Suprapubic skin (tissue), 4 donors: ENCODE measurements around the gene METTL5.

Source experiments
- EP300 ChIP-seq: sonication (generic); formaldehyde crosslinking; IDR thresholded peaks from one replicate; pipeline ENCODE4 v1.6.1; 2017; ENCODE audit warnings: antibody characterized with exemption
- POLR2AphosphoS5 ChIP-seq, 3 donors: sonication (generic); formaldehyde crosslinking; IDR thresholded peaks; one replicate each; pipeline ENCODE4 v1.6.1; 2017; ENCODE audit warnings: antibody characterized with exemption in 3 of 3
- TF ChIP-seq, protein P1 (sequence below), 2 donors: fragments of 200-600 bp in 1 of 2; fragments of 450-650 bp in 1 of 2; sonication (generic) in 1 of 2; IDR thresholded peaks; one replicate each; pipeline ENCODE4 v1.5.1; 2016 to 2019; ENCODE audit warnings: antibody characterized with exemption in 2 of 2, mild to moderate bottlenecking in 1 of 2, moderate library complexity in 1 of 2

DNA sequence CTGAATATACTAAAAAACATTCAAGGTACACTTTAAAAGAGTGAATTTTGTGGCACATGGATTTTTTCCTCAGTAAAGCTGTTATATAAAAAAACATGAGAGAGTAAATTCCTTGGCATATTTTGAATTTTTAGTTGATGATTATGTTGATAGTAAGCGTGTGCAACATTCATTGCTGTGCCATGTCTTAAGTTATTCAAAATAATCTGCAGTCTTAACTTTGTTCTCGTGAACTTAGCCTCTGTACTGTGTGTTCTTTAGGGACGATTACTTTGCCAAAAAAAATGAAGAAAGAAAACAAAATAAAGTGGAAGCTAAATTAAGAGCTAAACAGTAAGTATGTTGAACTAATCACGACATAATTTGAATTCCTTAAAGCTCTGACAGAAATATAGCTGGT, 16.5 kb downstream of the METTL5 start:
- TF ChIP-seq, protein P1, sequence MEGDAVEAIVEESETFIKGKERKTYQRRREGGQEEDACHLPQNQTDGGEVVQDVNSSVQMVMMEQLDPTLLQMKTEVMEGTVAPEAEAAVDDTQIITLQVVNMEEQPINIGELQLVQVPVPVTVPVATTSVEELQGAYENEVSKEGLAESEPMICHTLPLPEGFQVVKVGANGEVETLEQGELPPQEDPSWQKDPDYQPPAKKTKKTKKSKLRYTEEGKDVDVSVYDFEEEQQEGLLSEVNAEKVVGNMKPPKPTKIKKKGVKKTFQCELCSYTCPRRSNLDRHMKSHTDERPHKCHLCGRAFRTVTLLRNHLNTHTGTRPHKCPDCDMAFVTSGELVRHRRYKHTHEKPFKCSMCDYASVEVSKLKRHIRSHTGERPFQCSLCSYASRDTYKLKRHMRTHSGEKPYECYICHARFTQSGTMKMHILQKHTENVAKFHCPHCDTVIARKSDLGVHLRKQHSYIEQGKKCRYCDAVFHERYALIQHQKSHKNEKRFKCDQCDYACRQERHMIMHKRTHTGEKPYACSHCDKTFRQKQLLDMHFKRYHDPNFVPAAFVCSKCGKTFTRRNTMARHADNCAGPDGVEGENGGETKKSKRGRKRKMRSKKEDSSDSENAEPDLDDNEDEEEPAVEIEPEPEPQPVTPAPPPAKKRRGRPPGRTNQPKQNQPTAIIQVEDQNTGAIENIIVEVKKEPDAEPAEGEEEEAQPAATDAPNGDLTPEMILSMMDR (IDR thresholded peaks at IDR 0.05), result no peak
- TF ChIP-seq POLR2AphosphoS5 (IDR thresholded peaks at IDR 0.05), result no peak
- TF ChIP-seq EP300, result no peak
